ENCODE results near the gene ZNF697. TPM values are rescaled to one million over a fixed set of nuclear protein-coding genes. Genes with fewer than 3 reads are reported as not detected.
"Not testable (repeated sequence)": the region's sequence is repeated elsewhere in the genome, so short reads cannot be mapped to it uniquely, and the experiment has no call there.

ZNF697 gene
- 1 to 10 TPM; 4.9 to 8.6 TPM for total RNA-seq

DNA sequence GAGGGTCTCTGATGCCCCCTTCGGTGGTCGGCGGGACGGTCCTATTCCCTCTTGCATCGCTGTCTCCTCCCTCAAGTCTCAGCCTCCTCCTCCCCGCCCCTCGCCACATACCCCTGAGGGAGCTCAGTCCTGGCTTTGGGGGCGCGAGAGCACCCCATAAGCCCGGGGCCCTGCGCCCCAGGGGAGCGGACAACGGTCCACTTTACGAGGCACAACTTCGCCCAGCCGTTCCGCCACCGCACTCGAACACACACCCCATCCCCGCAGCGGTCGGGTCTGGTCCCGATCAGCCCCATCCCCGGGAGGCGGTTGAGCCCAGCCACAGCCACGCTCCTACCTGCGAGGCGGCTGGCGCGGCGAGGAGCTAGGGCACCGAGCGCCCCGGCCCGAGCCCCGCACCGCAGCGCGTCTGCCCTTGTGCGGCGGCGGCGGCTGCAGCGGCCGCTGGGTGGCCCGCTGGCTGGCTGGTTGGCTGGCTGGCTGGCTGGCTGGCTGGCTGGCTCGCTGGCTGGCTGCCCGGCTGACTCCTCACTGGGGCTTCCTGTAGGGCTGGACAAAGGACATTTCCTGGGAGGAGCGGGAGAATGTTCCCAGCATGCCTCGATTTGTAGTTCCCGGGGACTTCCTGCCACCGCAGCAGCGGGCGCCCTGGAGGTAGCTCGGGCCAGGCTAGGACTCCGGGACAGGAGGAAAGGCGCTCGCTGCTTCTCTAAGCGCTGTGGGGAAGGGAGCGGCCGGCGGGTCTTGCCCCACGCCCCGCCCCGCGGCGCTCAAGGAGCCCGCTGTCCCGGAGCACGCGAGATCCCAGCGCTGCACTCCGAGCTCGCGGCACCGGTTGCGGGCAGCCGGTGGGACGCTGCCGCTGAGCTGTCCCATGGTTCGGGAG is at the start of gene ZNF697:
Gene ZNF697, minus strand, starts transcription at position 533 of the 886 bp plus-strand sequence. CDS start 22,166 bp downstream, outside the sequence.
- intact Hi-C loops (cut with DNase I): no loop called here
- peak within 1 kb of the TSS; percentile 68 to 94 (median 88) for H3K27ac ChIP-seq
- no peaks in the 10 kb centered on the region for H3K36me3 ChIP-seq (replicated peaks in 1 of 2; ENCODE audit: insufficient read depth in 1 of 2, low read depth in 2 of 2)
- H3K27me3 ChIP-seq: no peaks in the 10 kb centered on the region
- ATAC-seq (peak; percentile 96), DNase-seq (peak; percentile 99 to 100 (median 99))
- H3K4me1 ChIP-seq: peaks cover 18% of the 10 kb centered on the region
- TF ChIP-seq, protein P1, sequence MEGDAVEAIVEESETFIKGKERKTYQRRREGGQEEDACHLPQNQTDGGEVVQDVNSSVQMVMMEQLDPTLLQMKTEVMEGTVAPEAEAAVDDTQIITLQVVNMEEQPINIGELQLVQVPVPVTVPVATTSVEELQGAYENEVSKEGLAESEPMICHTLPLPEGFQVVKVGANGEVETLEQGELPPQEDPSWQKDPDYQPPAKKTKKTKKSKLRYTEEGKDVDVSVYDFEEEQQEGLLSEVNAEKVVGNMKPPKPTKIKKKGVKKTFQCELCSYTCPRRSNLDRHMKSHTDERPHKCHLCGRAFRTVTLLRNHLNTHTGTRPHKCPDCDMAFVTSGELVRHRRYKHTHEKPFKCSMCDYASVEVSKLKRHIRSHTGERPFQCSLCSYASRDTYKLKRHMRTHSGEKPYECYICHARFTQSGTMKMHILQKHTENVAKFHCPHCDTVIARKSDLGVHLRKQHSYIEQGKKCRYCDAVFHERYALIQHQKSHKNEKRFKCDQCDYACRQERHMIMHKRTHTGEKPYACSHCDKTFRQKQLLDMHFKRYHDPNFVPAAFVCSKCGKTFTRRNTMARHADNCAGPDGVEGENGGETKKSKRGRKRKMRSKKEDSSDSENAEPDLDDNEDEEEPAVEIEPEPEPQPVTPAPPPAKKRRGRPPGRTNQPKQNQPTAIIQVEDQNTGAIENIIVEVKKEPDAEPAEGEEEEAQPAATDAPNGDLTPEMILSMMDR (IDR thresholded peaks at IDR 0.05): peak in 5 of 7 experiments; percentile 7 to 74 (median 26)
- peak; percentile 87 to 92 (median 88) for TF ChIP-seq POLR2A (IDR thresholded peaks at IDR 0.05)
- peak within 1 kb of the TSS; percentile 35 to 81 for H3K4me3 ChIP-seq
- WGBS, 2 donors: 2 to 4% methylated on average over 23 to 64 of the region's 81 CpGs
- H3K9me3 ChIP-seq: no peaks in the 10 kb centered on the region

- Histone ChIP-seq H3K27me3 (no peaks in the 10 kb centered on the region), H3K27ac (no peak overlapping the region), H3K4me1 (no peaks in the 10 kb centered on the region), H3K4me3 (no peak overlapping the region), H3K36me3 (replicated peaks in 1 of 2; ENCODE audit: insufficient read depth in 1 of 2, low read depth in 2 of 2) (no peaks in the 10 kb centered on the region), H3K9me3 (no peaks in the 10 kb centered on the region)
- intact Hi-C loops (cut with DNase I): no loop called here
- ATAC-seq (no peak), DNase-seq (no peak)
- 50 to 55% methylated on average over 3 of the region's 3 CpGs for WGBS, 2 donors
- TF ChIP-seq, protein P1 (IDR thresholded peaks at IDR 0.05): no peak
- no peak for TF ChIP-seq POLR2A (IDR thresholded peaks at IDR 0.05)
These were observed 49.5 kb upstream of the ZNF697 start for GRCh38 chr1:119697598-119697997.

- ATAC-seq; H3K36me3 ChIP-seq (replicated peaks in 1 of 2; ENCODE audit: insufficient read depth in 1 of 2, low read depth in 2 of 2); H3K27me3 ChIP-seq; H3K9me3 ChIP-seq; DNase-seq; H3K4me1 ChIP-seq; H3K4me3 ChIP-seq; intact Hi-C loops (cut with DNase I); H3K27ac ChIP-seq: not testable (repeated sequence)
- 48% methylated on average over 4 of the region's 4 CpGs; no CpG with 5 or more reads in 1 of the 2 donors for WGBS, 2 donors
These were observed 48.8 kb upstream of the ZNF697 start for GRCh38 chr1:119696863-119697262.

- ATAC-seq (no peak), DNase-seq (no peak)
- H3K27ac ChIP-seq: no peak overlapping the region
- H3K36me3 ChIP-seq (replicated peaks in 1 of 2; ENCODE audit: insufficient read depth in 1 of 2, low read depth in 2 of 2): no peaks in the 10 kb centered on the region
- H3K4me3 ChIP-seq: no peak overlapping the region
- no peaks in the 10 kb centered on the region for H3K27me3 ChIP-seq
- TF ChIP-seq, protein P1 (IDR thresholded peaks at IDR 0.05): no peak
- no peak for TF ChIP-seq POLR2A (IDR thresholded peaks at IDR 0.05)
- peaks cover 18% of the 10 kb centered on the region for H3K4me1 ChIP-seq
- intact Hi-C loops (cut with DNase I): no loop called here
- H3K9me3 ChIP-seq: no peaks in the 10 kb centered on the region
These were observed 41.4 kb upstream of the ZNF697 start for GRCh38 chr1:119689511-119689910.

GRCh38 chr1:119688810-119689209 is 40.7 kb upstream of the ZNF697 start:
- no peak overlapping the region for H3K4me3 ChIP-seq
- no peaks in the 10 kb centered on the region for H3K9me3 ChIP-seq
- DNase-seq (no peak), ATAC-seq (no peak)
- peaks cover 18% of the 10 kb centered on the region for H3K4me1 ChIP-seq
- TF ChIP-seq, protein P1 (IDR thresholded peaks at IDR 0.05): no peak
- TF ChIP-seq POLR2A (IDR thresholded peaks at IDR 0.05): no peak
- no peaks in the 10 kb centered on the region for H3K36me3 ChIP-seq (replicated peaks in 1 of 2; ENCODE audit: insufficient read depth in 1 of 2, low read depth in 2 of 2)
- no peaks in the 10 kb centered on the region for H3K27me3 ChIP-seq
- H3K27ac ChIP-seq: no peak overlapping the region
- intact Hi-C loops (cut with DNase I): no loop called here
